Esophagus muscularis mucosa (tissue), 4 donors: Measurements from ENCODE around the gene HCST. TPM values are rescaled to one million over a fixed set of nuclear protein-coding genes. Genes with fewer than 3 reads are reported as not detected.
A peak's percentile ranks its signal among the peaks of the same experiment; 100 is the strongest.

Experiments
- DNase-seq: peaks from one replicate; pipeline ENCODE4 v3.0.0-alpha.2; 2017; ENCODE audit errors: extremely low spot score
- H3K27ac ChIP-seq, 4 donors: fragments of 200-600 bp; sonication (generic); replicated peaks in 1 of 4; 1 replicate in 3 of 4; 2 replicates in 1 of 4; pipeline ENCODE4 v1.5.1; 2016 to 2019; ENCODE audit warnings: mild to moderate bottlenecking in 1 of 4
- H3K27me3 ChIP-seq, 4 donors: fragments of 200-600 bp; sonication (generic); one replicate each; pipeline versions ENCODE4 v1.5.1 to v1.6.0; 2016 to 2019
- H3K36me3 ChIP-seq, 4 donors: fragments of 200-600 bp; sonication (generic); one replicate each; pipeline ENCODE4 v1.5.1; 2016 to 2019
- H3K4me1 ChIP-seq, 4 donors: fragments of 200-600 bp; sonication (generic); one replicate each; pipeline ENCODE4 v1.5.1; 2016 to 2019
- H3K4me3 ChIP-seq, 4 donors: fragments of 200-600 bp; sonication (generic); 1 replicate in 2 of 4; 2 replicates in 2 of 4; pipeline ENCODE4 v1.5.1; 2016 to 2019; ENCODE audit warnings: mild to moderate bottlenecking in 4 of 4, moderate library complexity in 1 of 4
- H3K9me3 ChIP-seq, 4 donors: fragments of 200-600 bp; sonication (generic); 1 replicate in 3 of 4; 2 replicates in 1 of 4; pipeline ENCODE4 v1.5.1; 2016 to 2019
- CTCF ChIP-seq, 3 experiments: fragments of 200-600 bp in 2 of 3; fragments of 450-650 bp in 1 of 3; sonication (generic) in 2 of 3; IDR thresholded peaks; one replicate each; pipeline ENCODE4 v1.5.1; 2017 to 2019; ENCODE audit warnings: antibody characterized with exemption in 3 of 3, mild to moderate bottlenecking in 2 of 3, moderate library complexity in 1 of 3
- EP300 ChIP-seq: sonication (generic); formaldehyde crosslinking; IDR thresholded peaks from one replicate; pipeline ENCODE4 v1.6.1; 2017; ENCODE audit warnings: antibody characterized with exemption
- POLR2A ChIP-seq: fragments of 450-650 bp; IDR thresholded peaks from one replicate; pipeline ENCODE4 v1.6.1; 2017; ENCODE audit warnings: antibody characterized with exemption, moderate library complexity, mild to moderate bottlenecking, low read depth
- POLR2AphosphoS5 ChIP-seq, 2 donors: sonication (generic); formaldehyde crosslinking; IDR thresholded peaks; one replicate each; pipeline ENCODE4 v1.6.1; 2017; ENCODE audit warnings: antibody characterized with exemption in 2 of 2
- WGBS: methylation state at CpG from one replicate; pipeline ENCODE4 v1.1.5; 2018; 5-methylcytosine and 5-hydroxymethylcytosine counted together
- intact Hi-C: fragments of 100-400 bp; cut with DNase I; formaldehyde crosslinking; loops from one replicate; pipeline ENCODE4 v1.15.1; 2023
- total RNA-seq, 4 donors: library from RNA; depleted of rRNA; stranded (reverse); fragments of >200 nt; gene quantifications; one replicate each; pipeline versions ENCODE4 v1.1.0 to v1.2.1, GENCODE V29; 2016

HCST gene
- total RNA-seq, 4 donors from 2014 or later, result 3.7 to 14.6 TPM; not detected in 2

- 75% methylated on average over 10 of the region's 10 CpGs for WGBS
- H3K36me3 ChIP-seq, result peaks cover 0 to under 1% (median 0%) of the 10 kb centered on the region in 4 donors
- H3K27me3 ChIP-seq, result no peaks in the 10 kb centered on the region
- intact Hi-C loops, result no loop called here
- no peaks in the 10 kb centered on the region for H3K9me3 ChIP-seq
- H3K4me1 ChIP-seq, result peaks cover 11 to 57% (median 51%) of the 10 kb centered on the region in 4 donors
- H3K4me3 ChIP-seq, result peak overlapping the region; percentile 6 to 41 (median 19)
- no peak for TF ChIP-seq POLR2A
- H3K27ac ChIP-seq, result peak overlapping the region; percentile 51 to 94 (median 75)
- DNase-seq, result no peak
These were observed 644 bp downstream of the HCST start for GRCh38 chr19:35902870-35903475.

GRCh38 chr19:35903550-35904179, 1.3 kb downstream of the HCST start:
- TF ChIP-seq POLR2A (no peak), POLR2AphosphoS5 (IDR thresholded peaks at IDR 0.05) (peak; percentile 50 to 66)
- peak overlapping the region; percentile 6 to 41 (median 19) for H3K4me3 ChIP-seq
- WGBS, result 11% methylated on average over 16 of the region's 24 CpGs
- no peaks in the 10 kb centered on the region for H3K9me3 ChIP-seq
- no peaks in the 10 kb centered on the region for H3K27me3 ChIP-seq
- intact Hi-C loops, result no loop called here
- peaks cover 4 to 50% (median 44%) of the 10 kb centered on the region in 4 donors for H3K4me1 ChIP-seq
- DNase-seq, result peak; percentile 94
- H3K36me3 ChIP-seq, result no peaks in the 10 kb centered on the region
- H3K27ac ChIP-seq, result peak overlapping the region; percentile 51 to 94 (median 75)

- peak overlapping the region; percentile 53 to 94 (median 75) for H3K27ac ChIP-seq
- H3K36me3 ChIP-seq, result no peaks in the 10 kb centered on the region
- H3K4me1 ChIP-seq, result peaks cover 4 to 48% (median 42%) of the 10 kb centered on the region in 4 donors
- H3K4me3 ChIP-seq, result no peak overlapping the region
- no peaks in the 10 kb centered on the region for H3K27me3 ChIP-seq
- TF ChIP-seq POLR2A, result no peak
- H3K9me3 ChIP-seq, result no peaks in the 10 kb centered on the region
- WGBS, result 89% methylated on average over 7 of the region's 10 CpGs
- intact Hi-C loops, result no loop called here
- DNase-seq, result no peak
These were observed 2.2 kb downstream of the HCST start for GRCh38 chr19:35904311-35905068.

GRCh38 chr19:35905178-35905727, 2.9 kb downstream of the HCST start:
- TF ChIP-seq POLR2AphosphoS5 (IDR thresholded peaks at IDR 0.05) (no peak), EP300 (no peak), POLR2A (no peak), CTCF (IDR thresholded peaks at IDR 0.05) (no peak)
- peak overlapping the region; percentile 11 to 92 (median 59) for H3K27ac ChIP-seq
- no peaks in the 10 kb centered on the region for H3K36me3 ChIP-seq
- intact Hi-C loops, result no loop called here
- 72% methylated on average over 6 of the region's 6 CpGs for WGBS
- no peaks in the 10 kb centered on the region for H3K27me3 ChIP-seq
- no peaks in the 10 kb centered on the region for H3K9me3 ChIP-seq
- peaks cover 4 to 48% (median 42%) of the 10 kb centered on the region in 4 donors for H3K4me1 ChIP-seq
- H3K4me3 ChIP-seq, result no peak overlapping the region
- no peak for DNase-seq

- Histone ChIP-seq H3K27me3 (no peaks in the 10 kb centered on the region), H3K36me3 (no peaks in the 10 kb centered on the region), H3K4me3 (peak overlapping the region; percentile 23 to 47 (median 36)), H3K27ac (peak overlapping the region; percentile 53 to 60 (median 57)), H3K9me3 (no peaks in the 10 kb centered on the region), H3K4me1 (peaks cover 0 to 32% (median 26%) of the 10 kb centered on the region in 4 donors)
- no peak for DNase-seq
- intact Hi-C loops, result no loop called here
- TF ChIP-seq POLR2A (no peak), POLR2AphosphoS5 (IDR thresholded peaks at IDR 0.05) (no peak), CTCF (IDR thresholded peaks at IDR 0.05) (no peak), EP300 (no peak)
- 54% methylated on average over 8 of the region's 12 CpGs for WGBS
These were observed 5.0 kb downstream of the HCST start for GRCh38 chr19:35907377-35907745.
